22Rv1 (cell line): Measurements from ENCODE around the gene CHFR.

Experiments used
- CTCF ChIP-seq: fragments of 450-650 bp; IDR thresholded peaks from 2 replicates; pipeline ENCODE4 v1.5.1; 2017; ENCODE audit warnings: mild to moderate bottlenecking
- ZFX ChIP-seq: fragments of 450-650 bp; IDR thresholded peaks from 2 replicates; pipeline ENCODE4 v1.6.1; 2017; ENCODE audit warnings: antibody characterized with exemption, borderline replicate concordance

- TF ChIP-seq CTCF (no peak), ZFX (no peak)
These were observed 35.9 kb downstream of the CHFR start for GRCh38 chr12:132851465-132851864.
